Spleen (tissue), 7 donors: ENCODE measurements around the gene ANGPTL2.

ENCODE experiments used
- CTCF ChIP-seq, 11 experiments: fragments of 200-600 bp in 7 of 11; fragments of 450-650 bp in 4 of 11; sonication (generic) in 4 of 11; IDR thresholded peaks in 8 of 11; conservative IDR thresholded peaks in 3 of 11; 1 replicate in 7 of 11; 2 replicates in 4 of 11; pipeline versions ENCODE4 v1.4.0 to v1.8.0; 2016 to 2021; ENCODE audit warnings: antibody characterized with exemption in 11 of 11, inconsistent platforms in 4 of 11, mild to moderate bottlenecking in 1 of 11
- POLR2A ChIP-seq, 3 donors: fragments of 450-650 bp; IDR thresholded peaks; one replicate each; pipeline ENCODE4 v1.5.1; 2017; ENCODE audit warnings: antibody characterized with exemption in 3 of 3, mild to moderate bottlenecking in 1 of 3
- donor health status: DM: no; HTN: no; CAD: no; lungs with moderate emphysema.
- donor health status: DM: no; HTN: no; CAD: no.
- donor health status: DM: no; HTN: no; CAD: no.

- no peak for TF ChIP-seq POLR2A (IDR thresholded peaks at IDR 0.05)
- no peak for TF ChIP-seq CTCF (IDR thresholded peaks at IDR 0.05 in 8 of 11, conservative IDR thresholded peaks at IDR 0.05 in 3 of 11)
Measured at GRCh38 chr9:127079446-127080140, 42.8 kb downstream of the ANGPTL2 start.
